NCI-H146 treated with DMSO at 0.1 percent for 48 hours (cell line): ENCODE data around the gene NTM.
"Not testable (repeated sequence)": the region's sequence is repeated elsewhere in the genome, so short reads cannot be mapped to it uniquely, and the experiment has no call there.

Source experiments
- DNase-seq: peaks from one replicate; lab custom pipeline; 2025; ENCODE audit not compliant: unreplicated experiment; lab: John Stamatoyannopoulos, UW

The NTM gene

DNA sequence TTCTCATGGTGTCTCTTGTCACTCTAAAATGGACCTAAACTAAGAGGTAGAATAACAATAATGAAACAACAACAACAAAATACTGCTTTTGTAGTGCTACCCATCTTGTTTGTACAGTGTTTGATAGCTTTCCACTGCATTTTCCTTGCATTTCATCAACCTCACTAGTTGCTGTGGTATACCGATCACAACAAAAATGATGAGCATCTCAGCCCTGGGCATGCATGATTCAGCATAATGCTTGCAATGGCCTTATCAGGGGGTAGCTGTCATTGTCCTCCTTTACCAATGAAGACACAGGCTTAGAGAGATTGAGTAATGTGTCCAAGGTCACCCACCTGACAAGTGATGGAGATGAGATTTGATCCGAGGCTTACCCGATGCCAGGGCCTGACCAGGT is 682.5 kb downstream of the NTM start:
- DNase-seq: no peak

DNA sequence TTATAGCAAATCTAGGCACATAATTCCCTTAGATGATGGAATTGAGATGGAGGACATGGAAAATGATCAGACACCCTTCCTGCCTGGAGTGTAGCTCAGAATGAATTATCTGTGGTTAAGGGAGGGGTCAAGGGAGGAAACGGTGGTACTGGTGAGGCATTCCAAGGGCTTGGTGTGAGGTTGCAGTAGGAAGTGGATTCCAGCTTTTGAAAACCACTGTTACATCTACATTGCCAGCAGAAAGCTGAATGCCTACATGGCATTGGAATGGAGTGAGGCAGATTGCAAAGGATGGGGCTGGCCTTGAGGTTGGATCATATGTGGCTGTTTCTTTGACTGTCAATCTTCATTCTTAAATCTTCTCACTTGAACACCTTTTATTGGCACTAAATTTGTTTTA is 684.4 kb downstream of the NTM start:
- no peak for DNase-seq

DNA sequence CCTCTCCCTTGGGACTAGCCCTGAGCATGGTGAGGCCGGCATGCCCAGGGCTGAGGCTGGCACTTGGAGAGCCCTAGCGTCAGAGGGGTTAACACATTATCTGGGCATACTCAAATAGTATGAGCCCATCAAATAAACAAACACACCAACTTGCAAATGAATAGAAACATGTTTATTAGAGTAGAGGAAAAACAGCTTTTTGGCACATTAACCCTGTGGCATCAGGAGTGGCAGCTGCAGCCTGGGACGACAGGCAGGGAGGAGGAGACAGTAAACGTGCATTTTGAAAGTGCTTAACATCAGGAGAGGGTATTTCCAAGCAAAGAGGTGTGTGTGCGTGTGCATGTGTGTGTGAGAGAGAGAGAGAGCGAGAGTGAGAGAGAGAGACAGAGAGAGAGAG is 684.9 kb downstream of the NTM start:
- DNase-seq: no peak

DNA sequence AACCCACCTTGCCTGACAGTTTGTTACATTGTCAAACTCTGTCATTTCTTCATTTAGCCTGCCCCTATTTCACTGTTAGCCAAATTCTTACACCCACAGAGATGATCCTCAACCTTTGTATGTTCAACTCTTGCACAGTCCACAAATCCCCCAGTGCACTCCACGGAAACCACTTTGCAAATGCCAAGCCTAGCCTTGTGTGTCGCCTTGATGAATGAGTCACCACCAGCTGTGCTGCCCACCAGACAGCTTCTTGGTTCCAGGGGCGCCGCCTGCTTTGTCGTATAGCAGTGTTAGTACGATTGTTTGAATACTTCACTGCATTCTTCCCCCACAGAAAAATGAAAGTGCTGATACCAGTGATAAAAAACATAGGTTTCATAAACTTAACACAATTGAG is 686.3 kb downstream of the NTM start:
- DNase-seq: no peak

DNA sequence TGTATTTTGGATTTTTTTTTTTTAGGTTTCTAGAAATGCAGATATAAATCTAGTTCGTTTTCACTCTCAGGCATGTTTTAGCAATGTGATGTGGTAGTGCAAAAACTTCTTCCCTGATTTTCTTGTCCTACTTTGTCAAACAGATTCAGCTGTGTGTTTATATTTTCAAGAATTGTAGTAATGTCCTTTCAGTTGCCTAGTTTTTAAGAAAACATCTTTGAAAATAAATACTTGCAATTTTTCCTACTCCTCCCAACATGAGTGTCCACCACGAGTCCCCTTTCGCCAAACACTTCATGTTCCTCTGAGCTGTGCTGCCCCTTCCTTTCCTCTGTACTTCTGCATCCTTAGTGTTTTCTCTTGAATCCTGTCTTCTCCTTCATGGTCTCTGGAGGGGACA is 686.9 kb downstream of the NTM start:
- DNase-seq: no peak

DNA sequence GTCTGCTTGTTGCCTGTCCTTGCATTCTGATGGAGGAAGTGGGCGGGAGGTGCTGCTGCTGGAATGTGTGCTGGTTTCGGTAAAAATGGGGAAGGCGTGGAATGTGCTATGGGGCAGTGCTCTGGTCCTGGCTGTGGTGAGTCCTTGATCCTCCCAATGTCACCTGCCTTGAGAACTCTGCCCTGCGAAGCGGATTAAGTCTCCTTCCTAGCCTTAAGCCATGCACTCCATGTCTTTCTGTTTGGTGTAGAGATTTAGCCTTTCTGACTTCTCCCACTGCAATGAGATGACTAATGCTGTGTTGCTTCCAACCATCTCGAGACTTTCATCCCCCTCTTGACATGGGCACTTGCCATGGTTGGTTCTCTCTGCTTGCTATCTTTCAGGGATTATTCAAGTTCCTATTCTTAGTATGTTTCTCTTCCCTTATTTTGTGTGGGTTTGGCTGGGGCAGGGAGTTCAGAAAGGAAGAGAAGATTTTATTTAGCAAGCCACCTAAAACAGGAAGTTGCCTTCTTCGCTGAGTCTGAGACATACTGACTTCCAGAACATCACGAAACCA is 687.9 kb downstream of the NTM start:
- DNase-seq: no peak

DNA sequence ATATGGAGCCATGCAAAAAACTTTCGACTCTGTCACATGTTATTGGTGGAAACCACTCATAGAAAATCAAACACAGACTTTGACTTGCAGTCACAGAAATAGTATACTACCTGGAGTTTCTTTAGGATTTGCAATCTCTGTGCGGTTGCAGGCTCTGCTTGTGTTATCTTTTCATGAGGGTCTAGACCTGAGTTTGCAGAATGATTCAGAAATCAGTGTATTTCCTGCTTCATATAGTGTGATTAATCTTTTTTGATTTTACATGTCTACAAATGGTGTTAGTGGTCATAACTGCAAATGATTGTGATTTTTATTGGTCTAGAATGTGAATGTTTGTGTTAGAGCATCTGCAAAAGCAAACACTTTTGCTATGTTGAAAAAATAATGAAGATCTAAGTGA is 690.2 kb downstream of the NTM start:
- DNase-seq: no peak

DNA sequence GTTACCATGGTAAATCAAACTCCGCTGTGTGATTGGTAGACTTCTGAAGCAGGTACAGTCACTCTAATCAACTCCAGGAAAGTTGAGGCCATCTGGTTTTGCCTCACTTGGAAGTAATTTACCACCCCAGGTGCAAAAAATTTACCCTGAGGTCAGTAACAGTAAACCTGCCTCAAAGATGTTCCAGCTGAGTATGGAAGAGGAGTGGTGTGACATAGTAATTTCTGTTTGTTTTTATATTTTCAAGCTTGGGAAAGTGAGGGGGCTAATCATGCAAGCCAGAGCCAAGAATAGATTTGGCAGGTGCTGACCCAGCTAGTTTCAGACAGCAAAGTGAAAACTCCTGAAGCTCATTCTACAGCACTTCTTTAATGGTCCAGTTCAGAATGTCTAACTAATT is 691.6 kb downstream of the NTM start:
- DNase-seq: peak; percentile 95

DNA sequence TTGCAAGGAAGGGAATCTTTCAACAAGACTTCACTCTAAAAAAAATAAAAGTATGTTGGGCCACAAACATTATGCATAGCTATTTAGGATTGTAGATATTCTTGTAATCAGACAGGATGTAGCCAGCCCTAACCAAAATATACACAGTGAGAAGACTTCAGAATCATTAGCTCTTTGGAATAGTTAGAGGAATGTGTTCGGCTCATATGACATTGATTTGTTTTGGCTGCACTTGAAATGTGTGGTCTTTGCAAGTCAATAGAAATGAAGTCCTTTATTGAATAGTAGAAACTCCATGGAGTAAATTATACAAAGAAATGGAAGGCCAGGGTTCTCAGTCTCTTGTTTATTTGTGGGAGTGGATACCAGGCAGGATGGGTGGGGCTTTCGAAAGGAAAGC is 692.1 kb downstream of the NTM start:
- no peak for DNase-seq

DNA sequence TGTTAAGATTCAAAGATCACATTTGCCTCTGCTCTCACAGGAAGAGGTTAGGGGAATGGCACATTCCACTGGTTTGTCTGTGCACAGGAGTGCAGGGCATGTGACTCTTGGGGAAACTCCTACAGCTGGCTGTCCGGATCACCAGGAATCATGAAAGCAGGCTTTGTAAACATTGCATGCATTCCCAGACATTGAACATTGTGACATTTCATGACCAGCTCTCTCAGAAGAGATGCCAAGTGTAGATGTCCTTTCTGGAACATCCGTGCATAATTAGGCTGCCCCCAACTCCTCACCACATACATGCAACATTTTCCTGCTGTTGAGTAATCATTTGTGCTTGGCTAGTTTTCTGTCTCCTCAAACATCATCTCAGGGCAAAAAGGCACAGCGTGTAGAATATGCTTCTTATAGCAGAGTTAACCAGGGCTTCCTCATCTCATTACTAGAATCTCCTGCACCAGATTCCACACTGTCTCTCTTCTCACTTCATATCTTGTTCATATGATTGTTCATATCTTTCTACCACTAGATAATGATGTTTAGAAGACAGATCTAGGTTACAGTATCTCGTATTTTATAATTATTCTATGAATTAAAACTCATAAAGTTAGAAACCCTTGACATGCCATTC is 694.7 kb downstream of the NTM start:
- DNase-seq: no peak

DNA sequence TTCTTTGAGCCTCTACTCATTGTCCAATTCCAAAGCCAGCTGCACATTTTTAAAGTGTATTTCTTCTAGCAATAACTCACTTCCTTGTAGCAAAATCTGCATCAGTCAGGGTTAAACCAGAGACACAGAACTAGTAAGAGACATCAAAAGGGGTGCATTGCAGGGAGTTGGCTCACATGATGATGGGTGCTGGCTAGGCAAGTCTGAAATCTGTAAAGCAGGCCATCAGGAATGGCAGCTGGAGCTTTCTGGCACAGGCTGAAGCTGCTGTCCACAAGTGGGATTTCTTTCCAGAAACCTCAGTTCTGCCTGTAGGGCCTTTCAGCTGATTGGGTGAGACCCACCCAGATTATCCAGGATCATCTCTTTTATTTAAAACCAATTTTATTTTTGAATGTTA is 698.1 kb downstream of the NTM start:
- DNase-seq: no peak

DNA sequence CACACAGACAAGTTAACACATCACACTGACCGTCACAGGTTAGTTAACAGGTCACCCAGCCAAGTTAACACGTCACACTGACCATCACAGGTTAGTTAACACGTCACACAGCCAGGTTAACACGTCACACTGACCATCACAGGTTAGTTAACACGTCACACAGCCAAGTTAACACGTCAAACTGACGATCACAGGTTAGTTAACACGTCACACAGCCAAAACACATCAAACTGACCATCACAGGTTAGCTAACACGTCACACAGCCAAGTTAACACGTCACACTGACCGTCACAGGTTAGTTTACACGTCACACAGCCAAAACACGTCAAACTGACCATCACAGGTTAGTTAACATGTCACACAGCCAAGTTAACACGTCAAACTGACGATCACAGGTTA is 699.2 kb downstream of the NTM start:
- DNase-seq: not testable (repeated sequence)

DNA sequence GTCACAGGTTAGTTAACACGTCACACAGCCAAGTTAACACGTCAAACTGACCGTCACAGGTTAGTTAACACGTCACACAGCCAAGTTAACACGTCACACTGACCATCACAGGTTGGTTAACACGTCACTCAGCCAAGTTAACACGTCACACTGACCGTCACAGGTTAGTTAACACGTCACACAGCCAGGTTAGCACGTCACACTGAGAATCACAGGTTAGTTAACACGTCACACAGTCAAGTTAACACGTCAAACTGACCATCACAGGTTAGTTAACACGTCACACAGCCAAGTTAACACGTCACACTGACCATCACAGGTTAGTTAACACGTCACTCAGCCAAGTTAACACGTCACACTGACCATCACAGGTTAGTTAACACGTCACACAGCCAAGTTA is 700.5 kb downstream of the NTM start:
- not testable (repeated sequence) for DNase-seq

DNA sequence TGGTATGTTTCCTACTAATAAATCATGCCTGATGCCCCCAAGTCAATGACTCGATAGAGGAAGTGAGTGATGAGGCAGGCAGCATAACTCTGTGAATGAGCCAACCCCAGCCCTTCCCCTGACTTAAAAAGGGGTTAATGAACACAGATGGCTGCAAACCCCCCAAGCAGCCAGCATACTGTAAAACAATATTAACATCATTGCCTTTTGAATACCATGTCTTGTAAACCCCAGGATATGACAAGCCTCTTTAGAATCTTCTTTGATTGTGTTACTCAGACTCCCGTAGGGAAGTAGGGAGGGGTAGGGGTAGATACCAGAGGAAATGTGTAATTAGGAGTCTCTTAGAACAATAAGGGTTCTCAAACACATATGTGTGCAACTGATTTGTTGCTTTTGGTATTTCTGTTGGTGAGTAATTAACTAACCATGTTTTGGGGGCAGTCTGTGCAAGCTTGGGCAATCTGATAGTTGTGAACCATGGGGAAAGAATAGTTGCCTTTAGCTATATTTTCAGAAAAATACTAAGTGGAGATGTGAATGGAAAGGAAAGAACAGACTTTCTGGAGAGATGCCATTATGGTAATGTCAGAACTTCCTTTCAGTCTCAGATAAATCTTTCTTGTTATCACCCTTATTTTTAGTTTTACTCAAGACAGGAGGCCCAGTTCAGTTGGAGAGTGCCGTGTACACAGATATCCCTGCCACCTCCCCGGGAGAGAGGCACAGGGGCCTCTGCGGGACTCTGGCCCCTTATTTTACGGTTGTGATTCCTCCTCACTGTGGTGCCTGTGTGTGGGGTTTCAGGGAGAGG is 701.8 kb downstream of the NTM start:
- peak; percentile 58 for DNase-seq

DNA sequence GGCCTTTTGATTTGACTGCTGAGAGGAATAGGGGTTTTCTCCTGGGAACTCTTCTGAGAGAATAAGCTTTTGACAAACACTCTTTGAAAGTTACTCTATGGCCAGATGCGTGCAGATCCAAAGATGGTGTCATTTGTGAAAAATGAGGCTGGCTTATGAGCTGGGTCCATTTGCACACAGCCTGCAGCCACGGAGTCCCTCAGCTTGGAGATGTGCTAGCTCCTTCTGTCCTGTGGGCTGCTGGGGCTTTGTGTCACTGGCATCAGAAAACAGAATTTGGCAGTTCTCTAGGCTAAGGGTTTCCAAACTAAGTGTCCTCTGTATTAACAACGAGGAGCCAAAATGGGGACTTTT is 702.4 kb downstream of the NTM start:
- DNase-seq: no peak

DNA sequence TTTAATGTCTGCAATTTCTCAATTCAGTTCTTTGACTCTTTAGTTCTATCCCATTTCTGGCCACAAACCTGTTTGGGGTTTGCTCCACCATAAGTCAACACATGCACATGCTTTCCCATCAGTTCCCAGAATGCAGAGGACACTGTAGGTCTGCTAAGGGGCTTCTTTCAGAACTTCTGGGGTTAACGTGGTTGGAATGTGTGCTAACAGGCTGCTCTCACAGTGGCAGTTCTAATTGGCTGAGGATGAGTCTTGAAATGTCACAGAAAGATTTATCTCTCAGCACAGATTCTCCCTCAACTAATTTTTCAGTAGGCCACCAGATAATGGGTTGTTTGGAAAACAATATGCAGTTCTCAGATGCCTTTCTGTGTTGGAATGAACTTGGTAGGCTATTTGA is 703.4 kb downstream of the NTM start:
- DNase-seq: no peak

DNA sequence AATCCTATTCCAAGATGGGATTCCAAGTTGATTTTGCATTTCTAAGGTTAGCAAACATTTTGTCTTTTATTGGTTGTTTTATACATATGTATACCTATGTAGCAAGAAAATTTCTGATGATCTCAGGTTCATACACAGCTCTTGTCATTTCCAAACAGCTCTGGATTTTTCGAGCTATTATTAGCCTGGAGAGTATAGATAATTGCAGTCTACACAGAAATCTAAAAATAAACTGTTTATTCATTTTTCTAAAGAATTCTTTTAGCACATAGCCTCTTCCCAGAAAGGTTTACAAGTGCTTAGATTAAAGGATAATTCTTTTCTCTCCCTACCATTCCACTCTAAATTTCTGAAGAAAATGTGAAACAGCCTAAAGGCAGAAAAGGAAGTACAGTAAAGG is 705.0 kb downstream of the NTM start:
- no peak for DNase-seq

DNA sequence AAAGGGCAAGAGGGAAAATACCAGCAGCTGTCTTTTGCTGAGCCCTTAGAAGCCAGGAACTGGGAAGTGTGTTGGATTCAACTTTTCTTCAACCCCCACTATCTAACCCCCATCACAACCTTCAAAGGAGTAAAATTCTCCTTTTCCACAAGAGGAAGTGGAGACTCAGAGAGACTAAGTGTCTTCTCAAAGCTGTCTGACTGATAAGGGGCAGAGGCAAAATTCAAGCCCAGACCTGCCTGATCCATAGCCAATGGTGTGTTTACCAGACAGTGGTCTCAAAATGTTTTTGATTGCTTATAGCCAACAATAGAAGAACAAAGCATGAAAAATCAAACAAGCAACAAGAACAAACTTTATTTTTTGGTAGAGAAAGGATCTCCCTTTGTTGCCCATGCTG is 707.0 kb downstream of the NTM start:
- DNase-seq: no peak

DNA sequence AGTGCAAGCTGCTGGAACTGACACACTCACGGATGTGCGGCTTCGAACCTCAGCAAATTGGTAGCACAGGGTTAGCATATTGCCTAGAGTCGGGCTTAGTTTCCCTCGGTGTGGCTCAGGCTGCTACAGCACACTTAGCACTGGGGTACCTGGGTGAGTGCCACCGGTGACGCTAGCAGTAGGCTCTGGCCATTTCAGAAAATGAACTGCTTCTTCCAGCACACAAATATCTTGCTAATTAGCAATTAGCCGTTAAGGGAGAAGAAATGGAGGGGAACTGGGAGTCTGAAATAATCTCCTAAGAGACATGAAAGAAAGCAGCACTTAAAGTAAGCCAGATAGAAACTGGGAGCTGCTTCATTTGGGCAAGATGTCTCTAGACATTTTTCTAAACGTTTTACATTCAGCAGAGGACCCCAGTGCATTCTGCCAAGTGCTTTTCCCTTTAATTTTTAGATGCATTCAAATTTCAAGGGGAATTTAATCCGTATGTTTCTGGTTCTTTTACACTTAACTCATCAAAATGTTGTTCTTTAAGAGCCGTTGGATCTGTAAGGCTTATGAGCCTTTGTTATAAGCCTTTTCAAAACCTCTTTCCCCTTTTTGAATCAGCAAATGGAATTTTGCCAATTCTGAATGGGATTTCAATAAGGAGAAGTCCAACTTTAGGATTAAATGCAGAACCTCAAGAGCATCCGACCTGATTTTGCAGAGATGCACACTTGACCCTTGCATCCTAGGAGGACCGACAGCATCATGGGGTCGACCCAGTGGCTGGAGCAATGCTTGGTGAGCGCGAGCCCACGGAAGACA is 708.1 kb downstream of the NTM start:
- DNase-seq: no peak

DNA sequence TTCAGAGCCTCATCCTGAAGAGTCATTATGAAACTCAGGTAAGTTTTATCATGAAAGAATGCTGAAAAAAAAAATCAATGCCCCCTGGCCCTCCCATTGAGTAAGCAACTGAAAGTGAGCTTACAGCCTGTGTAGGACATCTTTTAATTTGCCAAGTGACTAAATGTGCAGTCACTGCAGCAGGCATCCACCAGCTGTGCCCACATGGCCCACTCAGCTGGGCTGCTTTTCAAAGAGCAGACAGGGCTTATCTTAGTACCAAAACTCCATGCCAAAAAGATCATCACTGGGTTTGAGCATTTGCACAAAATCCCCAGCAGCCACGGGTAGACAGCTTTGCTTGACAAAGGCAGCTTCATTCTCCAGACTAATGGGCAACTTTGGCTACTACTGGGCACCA is 709.7 kb downstream of the NTM start:
- DNase-seq: no peak

DNA sequence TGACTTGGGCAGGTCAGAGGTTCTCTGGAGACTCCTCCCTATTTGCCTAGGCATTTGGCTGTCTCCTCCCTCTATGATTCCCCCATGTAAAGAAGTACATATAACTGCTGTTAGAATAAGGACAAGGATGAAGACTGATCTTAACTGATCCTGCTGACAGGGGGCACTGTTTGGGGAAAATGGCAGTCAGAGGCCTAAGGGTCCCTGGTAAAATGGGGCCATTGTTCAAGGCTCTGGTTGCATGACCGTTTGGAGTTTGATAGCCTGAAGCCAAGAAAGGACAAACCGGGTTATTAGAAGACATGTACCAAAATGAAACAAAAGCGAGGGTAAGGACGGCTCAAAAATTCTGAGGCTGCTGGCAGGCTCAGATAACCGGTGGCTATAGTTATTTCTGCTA is 712.2 kb downstream of the NTM start:
- no peak for DNase-seq

DNA sequence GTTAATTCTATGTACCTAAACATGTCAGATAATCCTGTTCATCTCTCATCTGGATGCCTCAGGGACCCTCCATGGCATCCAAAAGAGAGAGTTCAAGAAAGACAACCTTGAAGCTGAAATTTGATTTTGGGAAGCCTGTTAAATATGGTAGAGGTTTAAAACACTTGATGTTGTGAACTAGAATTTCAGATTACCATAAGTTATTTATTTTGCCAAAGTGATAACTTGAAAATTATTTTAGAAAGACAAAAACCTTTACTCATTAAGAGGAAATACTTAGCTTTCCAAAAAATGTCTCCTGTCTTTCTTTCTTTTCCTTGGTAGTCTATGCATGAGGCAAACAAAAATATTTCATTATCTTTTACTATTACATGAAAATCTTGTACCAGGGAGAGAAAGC is 714.0 kb downstream of the NTM start:
- no peak for DNase-seq
